Measurements from ENCODE around the gene NME3. TPM values are rescaled to one million over a fixed set of nuclear protein-coding genes. Genes with fewer than 3 reads are reported as not detected.

The NME3 gene
- total RNA-seq, 1 experiment from 2014 or later, result 76.9 TPM

- H2BK12ac ChIP-seq (ENCODE audit: insufficient read length, low read depth, low read length), result no peak overlapping the region
- H2BK15ac ChIP-seq (ENCODE audit: low read depth, low read length), result no peak overlapping the region
- H3K9ac ChIP-seq (ENCODE audit: extremely low read depth, insufficient read length, low read length), result no peak overlapping the region
- H3K27ac Mint-ChIP-seq, result no peak overlapping the region
- no peaks in the 10 kb centered on the region for H3K4me1 Mint-ChIP-seq
- no peak overlapping the region for H4K5ac ChIP-seq (ENCODE audit: insufficient read length, low read depth, low read length)
- H2AK5ac ChIP-seq (ENCODE audit: insufficient read length, low read length), result no peak overlapping the region
- H3K4ac ChIP-seq (ENCODE audit: low read depth, low read length), result no peak overlapping the region
- H2BK120ac ChIP-seq (ENCODE audit: low read depth, low read length, poor library complexity, severe bottlenecking), result no peak overlapping the region
- no peaks in the 10 kb centered on the region for H3K79me1 ChIP-seq (ENCODE audit: insufficient read depth, low read depth, low read length, poor library complexity, severe bottlenecking)
- no peaks in the 10 kb centered on the region for H3K4me1 ChIP-seq (ENCODE audit: insufficient read depth, low read length)
- no peak overlapping the region for H2AFZ ChIP-seq (ENCODE audit: low read length)
- H3K27me3 ChIP-seq (ENCODE audit: insufficient read depth, low read length), result no peaks in the 10 kb centered on the region
- H3K23ac ChIP-seq (ENCODE audit: insufficient read length, low read depth, low read length), result no peak overlapping the region
- peaks cover 3% of the 10 kb centered on the region for H4K20me1 ChIP-seq (ENCODE audit: control insufficient read depth, insufficient read depth, insufficient read length)
- WGBS (ENCODE audit: extremely low coverage, insufficient read length, low lambda C conversion rate), result no CpG with 5 or more reads among the region's 32 CpGs
- peak; percentile 27 for DNase-seq
- peaks cover 3 to 7% (median 5%) of the 10 kb centered on the region in 3 experiments; a peak in 6 of 7 replicates for H3K36me3 Mint-ChIP-seq (ENCODE audit: insufficient read depth in 1 of 3, low read depth in 3 of 3)
- H4K8ac ChIP-seq (replicated peaks; ENCODE audit: insufficient read length, low read depth, low read length), result no peak overlapping the region
- H3K14ac ChIP-seq (ENCODE audit: insufficient read depth, low read length), result no peak overlapping the region
- H3T11ph ChIP-seq (ENCODE audit: low read length), result no peak overlapping the region
- H3K27me3 Mint-ChIP-seq (ENCODE audit: low read depth), result no peaks in the 10 kb centered on the region; the same call in 1 of the 2 replicates
- H3K9me3 ChIP-seq (ENCODE audit: control insufficient read depth, low read depth, low read length), result peaks cover 9% of the 10 kb centered on the region
- no peak overlapping the region for H3K4me3 Mint-ChIP-seq
- H3K18ac ChIP-seq (ENCODE audit: insufficient read length, low read depth, low read length), result no peak overlapping the region
- H2BK20ac ChIP-seq (ENCODE audit: low read depth, low read length, poor library complexity, severe bottlenecking), result no peak overlapping the region
- H3K79me2 ChIP-seq (ENCODE audit: insufficient read depth, low read length), result no peaks in the 10 kb centered on the region
- no peak overlapping the region for H3K56ac ChIP-seq (ENCODE audit: insufficient read length, low read depth, low read length)
- no peak overlapping the region for H4K91ac ChIP-seq (ENCODE audit: insufficient read length, low read depth, low read length)
- H3K4me2 ChIP-seq (ENCODE audit: insufficient read depth, insufficient read length, low read length), result no peak overlapping the region
- H2BK5ac ChIP-seq (ENCODE audit: insufficient read length, low read length), result no peak overlapping the region
- no peak for TF ChIP-seq CTCF (conservative IDR thresholded peaks at IDR 0.05)
- H3K23me2 ChIP-seq (ENCODE audit: insufficient read length, low read depth, low read length, poor library complexity, severe bottlenecking), result no peaks in the 10 kb centered on the region
- H3K9me3 Mint-ChIP-seq, result no peaks in the 10 kb centered on the region
- no peak overlapping the region for H3K27ac ChIP-seq (ENCODE audit: insufficient read length, low read depth, low read length)
These were observed 27.7 kb downstream of the NME3 start for GRCh38 chr16:1743376-1744337.

Data from H9 (cell line).